Epithelial cell of esophagus (primary cell): ENCODE measurements around the gene CTSK.
"Not testable (repeated sequence)": the region's sequence is repeated elsewhere in the genome, so short reads cannot be mapped to it uniquely, and the experiment has no call there.

Experiments
- DNase-seq: peaks from one replicate; pipeline ENCODE4 v3.0.0; 2010; ENCODE audit warnings: low read depth
- H3K4me3 ChIP-seq: 2 replicates; pipeline ENCODE4 v1.5.1; 2011; ENCODE audit warnings: mild to moderate bottlenecking, low read length, control low read depth
- TF ChIP-seq, protein P1 (sequence below): IDR thresholded peaks from 2 replicates; pipeline ENCODE4 v1.5.1; 2011; ENCODE audit warnings: low read depth, mild to moderate bottlenecking, low read length, control low read depth, inconsistent platforms; ENCODE audit not compliant: insufficient read depth; ENCODE audit errors: missing control alignments

The CTSK gene

DNA sequence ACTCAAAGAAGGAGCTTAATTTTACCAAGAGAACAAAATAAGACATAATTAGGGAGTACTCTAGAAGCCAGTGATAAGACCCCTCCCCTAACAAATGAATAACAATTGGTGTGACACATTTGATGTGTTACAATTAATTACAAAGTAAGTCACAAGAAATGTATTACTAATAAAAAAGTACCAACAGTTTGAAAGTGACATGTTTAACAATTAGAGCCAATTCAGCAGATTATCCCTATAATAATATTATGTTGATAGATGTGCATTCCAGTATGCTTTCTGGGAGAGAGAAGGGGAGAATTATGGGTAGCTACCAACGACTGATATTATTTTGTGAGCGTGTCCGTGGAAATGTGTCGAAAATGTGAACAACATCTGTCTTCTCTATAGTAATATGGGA, 19.1 kb downstream of the CTSK start:
- H3K4me3 ChIP-seq, result no peak overlapping the region
- no peak for DNase-seq
- TF ChIP-seq, protein P1, sequence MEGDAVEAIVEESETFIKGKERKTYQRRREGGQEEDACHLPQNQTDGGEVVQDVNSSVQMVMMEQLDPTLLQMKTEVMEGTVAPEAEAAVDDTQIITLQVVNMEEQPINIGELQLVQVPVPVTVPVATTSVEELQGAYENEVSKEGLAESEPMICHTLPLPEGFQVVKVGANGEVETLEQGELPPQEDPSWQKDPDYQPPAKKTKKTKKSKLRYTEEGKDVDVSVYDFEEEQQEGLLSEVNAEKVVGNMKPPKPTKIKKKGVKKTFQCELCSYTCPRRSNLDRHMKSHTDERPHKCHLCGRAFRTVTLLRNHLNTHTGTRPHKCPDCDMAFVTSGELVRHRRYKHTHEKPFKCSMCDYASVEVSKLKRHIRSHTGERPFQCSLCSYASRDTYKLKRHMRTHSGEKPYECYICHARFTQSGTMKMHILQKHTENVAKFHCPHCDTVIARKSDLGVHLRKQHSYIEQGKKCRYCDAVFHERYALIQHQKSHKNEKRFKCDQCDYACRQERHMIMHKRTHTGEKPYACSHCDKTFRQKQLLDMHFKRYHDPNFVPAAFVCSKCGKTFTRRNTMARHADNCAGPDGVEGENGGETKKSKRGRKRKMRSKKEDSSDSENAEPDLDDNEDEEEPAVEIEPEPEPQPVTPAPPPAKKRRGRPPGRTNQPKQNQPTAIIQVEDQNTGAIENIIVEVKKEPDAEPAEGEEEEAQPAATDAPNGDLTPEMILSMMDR, result no peak

DNA sequence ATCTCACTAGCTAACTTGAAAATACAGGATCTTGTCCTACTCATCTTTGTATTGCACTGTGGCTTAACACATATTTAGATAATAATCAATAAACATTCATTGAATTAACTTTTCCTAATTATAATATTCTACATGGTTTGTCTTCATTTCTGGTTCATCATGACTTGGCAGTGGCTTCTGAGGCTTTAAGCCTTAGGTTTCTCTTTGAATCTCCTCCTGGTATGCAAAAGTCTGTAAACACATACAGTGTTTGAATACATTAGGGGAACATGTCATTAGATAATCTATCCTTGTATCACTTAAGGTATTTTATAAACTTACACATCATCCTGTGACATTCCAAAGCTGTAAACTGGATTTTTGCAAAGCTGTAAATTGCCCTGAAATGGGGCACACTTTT, 20.6 kb downstream of the CTSK start:
- no peak overlapping the region for H3K4me3 ChIP-seq
- TF ChIP-seq, protein P1, result no peak
- no peak for DNase-seq

DNA sequence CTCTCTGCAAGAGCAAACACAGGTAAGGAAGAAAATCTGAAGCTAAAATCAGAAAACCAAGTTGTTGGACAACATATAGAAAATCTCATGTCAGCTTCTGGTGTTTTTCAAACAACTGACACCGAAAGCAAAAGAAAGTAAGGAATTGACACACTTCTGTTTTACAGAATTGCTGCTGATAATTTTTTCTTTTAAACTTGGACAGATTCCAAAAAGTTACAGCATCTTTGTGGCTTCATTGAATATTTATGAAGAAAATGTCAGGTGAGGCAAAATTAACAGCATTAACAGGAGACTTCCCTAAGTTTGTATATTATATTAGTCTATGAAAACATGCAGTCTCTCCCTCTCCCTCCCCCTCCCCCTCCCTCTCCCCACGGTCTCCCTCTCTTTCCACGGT, 27.6 kb downstream of the CTSK start:
- TF ChIP-seq, protein P1, result no peak
- no peak overlapping the region for H3K4me3 ChIP-seq
- no peak for DNase-seq

DNA sequence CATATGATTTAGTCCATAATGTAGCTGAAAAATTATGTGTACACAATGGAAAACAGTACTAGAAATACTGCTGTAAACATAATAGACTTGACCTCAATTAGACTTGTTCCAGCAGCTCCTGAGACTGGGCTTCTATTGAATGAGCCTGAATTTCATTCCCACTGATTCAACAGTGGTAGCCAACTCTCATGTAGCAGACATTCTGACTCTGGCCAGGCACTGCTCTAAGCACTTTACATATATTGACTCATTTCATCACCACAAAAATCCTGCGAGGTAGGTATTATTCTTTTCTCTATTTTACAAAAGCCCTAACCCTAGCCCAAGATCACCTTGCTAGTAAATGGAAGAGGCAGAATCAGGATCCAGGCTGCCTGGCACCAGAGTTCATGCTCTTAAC, 29.7 kb downstream of the CTSK start:
- TF ChIP-seq, protein P1, result no peak
- no peak overlapping the region for H3K4me3 ChIP-seq
- DNase-seq, result peak; percentile 74

DNA sequence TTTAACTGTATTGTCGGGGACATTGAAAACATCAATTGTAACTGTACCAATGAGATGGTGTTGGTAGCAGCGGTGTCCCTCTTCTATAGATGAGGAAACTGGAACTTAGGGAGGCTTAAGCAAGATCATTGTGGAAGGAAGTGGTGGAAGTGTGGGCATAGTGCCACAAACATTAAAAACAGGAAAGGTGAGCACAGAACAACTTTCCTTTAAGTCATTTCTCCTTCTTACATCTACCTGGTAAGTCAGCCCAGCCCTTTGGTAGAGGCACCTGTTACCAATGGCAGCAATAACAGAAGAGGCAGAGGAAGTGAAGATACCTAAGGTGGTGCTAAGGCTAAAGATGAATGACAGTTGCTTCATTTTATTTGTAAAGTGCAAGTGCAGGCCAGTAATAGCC, 30.5 kb downstream of the CTSK start:
- H3K4me3 ChIP-seq, result no peak overlapping the region
- TF ChIP-seq, protein P1, result no peak

DNA sequence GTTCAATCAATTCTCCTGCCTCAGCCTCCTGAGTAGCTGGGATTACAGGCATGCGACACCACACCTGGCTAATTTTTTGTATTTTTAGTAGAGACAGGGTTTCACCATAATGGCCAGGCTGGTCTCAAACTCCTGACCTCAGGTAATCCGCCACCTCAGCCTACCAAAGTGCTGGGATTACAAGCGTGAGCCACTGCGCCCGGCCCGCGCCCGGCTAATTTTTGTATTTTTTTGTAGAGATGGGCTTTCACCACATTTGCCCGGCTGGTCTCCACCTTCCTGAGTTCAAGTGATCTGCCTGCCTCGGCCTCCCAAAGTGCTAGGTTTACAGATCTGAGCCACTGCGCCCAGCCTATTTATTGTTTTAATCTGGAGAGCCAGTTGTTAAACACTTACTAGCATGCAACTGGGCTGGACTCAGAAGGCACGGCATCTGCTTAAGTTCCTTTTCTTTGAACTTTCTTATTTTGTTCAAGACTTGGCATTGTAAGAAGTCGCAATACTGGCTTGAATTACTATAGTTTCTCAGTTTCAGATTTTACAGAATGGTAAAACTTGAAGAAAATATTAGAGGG, 32.0 kb downstream of the CTSK start:
- H3K4me3 ChIP-seq, DNase-seq: not testable (repeated sequence)

More for the DNA sequence above, 30.5 kb downstream of the CTSK start:
- DNase-seq, result no peak

DNA sequence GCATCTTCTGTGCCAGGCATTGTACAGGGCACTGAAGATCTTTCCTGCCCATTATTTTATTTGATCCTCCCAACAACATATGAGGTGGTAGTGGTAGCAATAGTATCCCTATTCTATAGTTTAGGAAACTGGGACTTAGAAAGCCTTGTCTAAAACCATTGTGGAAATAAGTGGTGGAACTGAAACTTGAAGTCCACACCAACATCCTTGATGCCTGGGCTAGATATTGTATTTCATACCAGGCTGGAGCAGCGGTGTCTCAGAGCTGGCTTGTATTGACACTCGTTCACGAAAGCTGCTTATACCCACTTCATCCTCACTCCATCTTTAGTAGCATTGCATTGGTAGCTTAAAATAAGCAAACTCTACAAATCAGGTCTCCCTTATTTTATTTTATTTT, 32.8 kb downstream of the CTSK start:
- TF ChIP-seq, protein P1, result no peak
- no peak overlapping the region for H3K4me3 ChIP-seq

More for the DNA sequence above, 32.8 kb downstream of the CTSK start:
- DNase-seq, result no peak
